OCI-LY1 (cell line): Measurements from ENCODE around the gene SPEM3.

Source experiments
- CTCF ChIP-seq: fragments of 200-600 bp; sonication (generic), shearing (Covaris generic); IDR thresholded peaks from 2 replicates; pipeline ENCODE4 v1.5.1; 2017; ENCODE audit warnings: mild to moderate bottlenecking, antibody characterized with exemption, low read length, moderate library complexity, mixed read lengths
- EZH2 ChIP-seq: fragments of 200-600 bp; sonication (generic), shearing (Covaris generic); IDR thresholded peaks from 2 replicates; pipeline ENCODE4 v1.8.0; 2017; ENCODE audit warnings: borderline replicate concordance, mixed run types, mild to moderate bottlenecking, antibody characterized with exemption, low read length, moderate library complexity, mixed read lengths

DNA sequence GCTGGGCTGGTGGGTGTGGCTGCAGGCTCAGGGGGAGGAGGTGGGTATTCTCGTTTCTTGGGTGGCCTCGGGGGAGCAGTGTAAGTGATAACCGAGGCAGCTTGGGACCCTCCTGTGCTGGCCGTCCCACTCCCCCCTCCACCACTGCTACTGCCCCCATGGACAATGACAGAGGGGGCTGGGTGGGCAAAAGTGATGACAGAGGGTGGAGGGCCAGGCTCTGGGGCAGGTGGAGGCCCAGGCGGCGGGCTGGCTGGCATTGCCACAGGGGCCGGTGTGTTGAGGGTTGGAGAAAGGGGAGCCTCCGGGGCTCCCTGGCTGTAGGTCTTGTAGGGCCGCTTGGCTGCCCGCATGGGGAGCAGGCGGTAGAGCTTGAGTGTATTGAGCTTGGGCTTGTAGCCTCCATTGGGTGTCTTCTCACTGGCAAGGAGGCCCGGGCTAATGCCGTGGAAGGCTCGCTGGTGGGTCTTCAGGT is 34.8 kb downstream of the SPEM3 start:
- no peak for TF ChIP-seq CTCF
- TF ChIP-seq EZH2: no peak
